HG02870 (cell line): ENCODE results near the gene NRL.
"Not testable (repeated sequence)": the region's sequence is repeated elsewhere in the genome, so short reads cannot be mapped to it uniquely, and the experiment has no call there.

ENCODE experiments used
- ATAC-seq: cut with Tn5 transposase; IDR thresholded peaks from one replicate; pipeline ENCODE4 v1.9.1; 2021; ENCODE audit warnings: mild to moderate bottlenecking, moderate library complexity; ENCODE audit not compliant: unreplicated experiment

NRL gene

DNA sequence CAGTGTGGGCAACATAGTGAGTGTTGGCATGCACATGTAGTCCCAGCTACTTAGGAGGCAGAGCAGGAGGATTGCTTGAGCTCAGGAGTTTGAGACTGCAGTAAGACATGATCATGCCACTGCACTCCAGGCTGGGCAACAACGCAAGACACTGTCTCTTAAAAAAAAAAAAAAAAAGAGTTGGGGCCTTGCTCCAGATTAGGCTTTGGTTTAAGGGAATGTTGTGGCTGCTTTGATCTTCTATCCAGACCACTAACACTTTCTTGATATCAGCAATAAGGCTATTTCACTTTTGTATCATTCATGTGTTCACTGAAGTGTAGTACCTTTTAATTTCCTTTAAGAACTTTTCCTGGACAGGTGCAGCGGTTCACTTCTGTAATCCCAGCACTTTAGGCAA is 12.9 kb upstream of the NRL start:
- ATAC-seq = no peak

- ATAC-seq = no peak
These were observed 12.2 kb upstream of the NRL start for GRCh38 chr14:24126939-24127338.

GRCh38 chr14:24123424-24124417 is 9.0 kb upstream of the NRL start:
- peak; percentile 63 for ATAC-seq

DNA sequence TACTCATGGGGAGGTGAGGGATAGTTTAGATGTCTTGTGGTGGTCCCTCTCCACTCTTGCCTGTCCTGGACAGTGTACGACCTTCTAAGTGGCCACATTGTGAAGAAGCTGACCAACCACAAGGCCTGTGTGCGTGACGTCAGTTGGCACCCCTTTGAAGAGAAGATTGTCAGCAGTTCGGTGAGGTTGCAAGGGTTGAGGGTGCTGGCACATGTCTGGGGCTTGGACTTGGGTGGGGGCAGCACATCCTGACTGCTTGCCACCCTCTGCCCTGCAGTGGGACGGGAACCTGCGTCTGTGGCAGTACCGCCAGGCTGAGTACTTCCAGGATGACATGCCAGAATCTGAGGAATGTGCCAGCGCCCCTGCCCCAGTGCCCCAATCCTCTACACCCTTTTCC is 8.1 kb upstream of the NRL start:
- no peak for ATAC-seq

GRCh38 chr14:24122416-24122815 is 7.7 kb upstream of the NRL start:
- ATAC-seq = no peak

- ATAC-seq = no peak
These were observed 6.5 kb upstream of the NRL start for GRCh38 chr14:24121210-24121609.

DNA sequence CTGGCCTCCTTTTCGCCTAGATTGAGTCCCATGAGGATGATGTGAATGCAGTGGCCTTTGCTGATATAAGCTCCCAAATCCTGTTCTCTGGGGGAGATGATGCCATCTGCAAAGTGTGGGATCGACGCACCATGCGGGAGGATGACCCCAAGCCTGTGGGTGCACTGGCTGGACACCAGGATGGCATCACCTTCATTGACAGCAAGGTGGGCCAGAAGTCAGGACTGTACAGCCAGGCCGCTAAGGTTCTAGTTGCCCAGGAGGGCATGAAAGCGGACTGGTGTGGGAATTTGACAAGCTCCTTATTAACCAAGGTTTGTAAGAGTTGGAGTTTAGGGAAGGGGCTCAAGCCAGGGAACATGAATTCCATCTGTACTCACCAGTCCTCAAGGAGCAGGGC is 4.9 kb upstream of the NRL start:
- no peak for ATAC-seq

DNA sequence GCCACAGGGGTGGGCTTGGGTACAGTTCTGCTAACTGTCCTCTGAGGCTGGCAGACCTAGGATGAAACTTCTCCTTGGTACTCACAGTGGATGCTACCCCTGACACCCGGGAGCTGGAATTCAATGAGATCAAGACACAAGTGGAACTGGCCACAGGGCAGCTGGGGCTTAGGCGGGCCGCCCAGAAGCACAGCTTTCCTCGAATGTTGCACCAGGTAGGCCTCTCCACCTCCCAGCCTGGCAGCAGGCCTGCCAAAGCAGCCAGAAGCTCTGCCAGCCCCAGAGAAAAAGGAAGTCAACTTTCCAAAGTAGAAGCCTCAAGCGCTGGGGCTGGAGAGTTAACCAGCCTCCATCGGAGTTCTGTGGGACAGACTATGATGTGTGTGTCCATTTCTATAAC is 2.4 kb upstream of the NRL start:
- no peak for ATAC-seq

DNA sequence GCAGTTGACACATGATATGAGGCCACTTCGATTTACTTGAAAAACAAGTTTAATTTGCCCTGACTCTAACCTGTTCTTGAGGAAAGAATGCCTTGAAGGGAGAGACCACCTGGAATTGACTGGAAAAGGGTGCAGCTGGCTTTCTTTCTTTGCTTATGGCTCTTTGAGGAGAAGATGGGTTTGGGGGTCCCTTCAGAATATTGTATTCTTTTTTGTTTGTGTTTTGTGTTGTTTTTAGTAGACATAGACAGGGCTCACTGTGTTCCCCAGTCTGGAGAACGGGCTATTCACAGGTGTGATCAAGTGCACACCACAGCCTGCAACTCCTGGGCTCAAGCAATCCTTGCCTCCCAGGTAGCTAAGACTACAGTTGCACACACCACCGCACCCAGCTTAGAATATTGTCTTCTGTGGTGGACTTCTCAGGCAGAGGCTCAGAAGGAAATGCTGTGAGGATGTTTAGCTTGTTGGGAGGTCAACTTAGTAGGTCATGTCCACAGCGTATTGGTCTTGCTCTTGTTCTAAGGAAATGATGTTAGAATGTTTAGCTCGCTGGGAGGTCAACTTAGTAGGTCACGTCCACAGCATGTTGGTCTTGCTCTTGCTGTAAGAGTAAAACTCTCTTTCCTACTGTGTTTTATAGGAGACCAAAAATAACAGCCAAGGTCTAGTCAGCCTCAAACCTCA is 1.5 kb upstream of the NRL start:
- no peak for ATAC-seq

DNA sequence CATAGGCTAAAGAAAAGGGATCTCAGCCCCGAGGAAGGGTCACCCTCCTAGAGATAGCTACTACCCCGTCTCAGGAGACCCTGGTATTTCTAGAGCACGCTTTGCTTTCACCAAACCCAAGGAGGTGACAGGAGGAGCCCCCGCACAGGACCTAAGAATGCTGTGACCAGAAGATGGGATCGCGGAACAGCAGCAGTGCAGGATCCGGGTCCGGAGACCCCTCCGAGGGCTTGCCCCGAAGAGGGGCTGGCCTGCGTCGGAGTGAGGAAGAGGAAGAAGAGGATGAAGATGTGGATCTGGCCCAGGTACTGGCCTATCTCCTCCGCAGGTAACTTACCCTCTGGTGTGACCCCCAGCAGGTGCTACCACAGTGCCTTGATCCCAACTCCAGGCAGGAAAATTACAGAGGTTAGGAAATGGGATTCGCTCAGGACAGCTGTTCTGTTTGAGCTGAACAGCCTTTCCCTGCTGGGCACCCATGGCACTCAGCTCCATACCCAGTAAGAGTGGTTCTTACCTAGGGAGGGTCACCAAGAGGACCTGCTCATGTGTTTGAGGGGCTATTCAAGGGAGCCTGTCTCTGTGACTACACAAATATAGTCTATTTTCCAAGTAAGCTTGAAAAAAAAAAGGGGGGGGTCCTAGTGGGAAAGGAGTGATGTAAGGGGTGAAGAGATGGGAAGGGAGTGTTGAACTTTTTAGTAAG is 826 bp upstream of the NRL start:
- no peak for ATAC-seq

- ATAC-seq = peak; percentile 24
These were observed 783 bp downstream of the NRL start for GRCh38 chr14:24113801-24114531.

GRCh38 chr14:24113379-24113800 is 1.4 kb downstream of the NRL start:
- no peak for ATAC-seq

- ATAC-seq = no peak
These were observed 4.2 kb downstream of the NRL start for GRCh38 chr14:24110523-24110922.

DNA sequence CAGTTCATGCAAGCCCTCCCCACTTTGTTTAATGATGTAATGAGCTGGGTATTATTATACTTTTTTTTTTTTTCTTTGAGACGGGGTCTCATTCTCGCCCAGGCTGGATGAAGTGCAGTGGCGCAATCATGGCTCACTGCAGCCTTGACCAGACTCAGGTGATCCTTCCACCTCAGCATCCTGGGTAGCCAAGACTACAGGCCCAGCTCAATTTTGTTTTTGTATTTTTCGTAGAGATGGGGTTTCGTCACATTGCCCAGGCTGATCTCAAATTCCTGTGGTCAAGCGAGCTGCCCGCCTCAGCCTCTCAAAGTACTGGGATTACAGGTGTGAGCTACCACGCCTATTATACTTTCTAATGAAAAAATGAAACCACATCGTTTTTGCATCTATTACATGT is 4.7 kb downstream of the NRL start:
- no peak for ATAC-seq

- ATAC-seq = no peak
These were observed 6.3 kb downstream of the NRL start for GRCh38 chr14:24108336-24108874.

- no peak for ATAC-seq
These were observed 8.0 kb downstream of the NRL start for GRCh38 chr14:24106672-24107271.

GRCh38 chr14:24105609-24106239 is 9.0 kb downstream of the NRL start:
- ATAC-seq = not testable (repeated sequence)

GRCh38 chr14:24103451-24103850 is 11.3 kb downstream of the NRL start:
- no peak for ATAC-seq

DNA sequence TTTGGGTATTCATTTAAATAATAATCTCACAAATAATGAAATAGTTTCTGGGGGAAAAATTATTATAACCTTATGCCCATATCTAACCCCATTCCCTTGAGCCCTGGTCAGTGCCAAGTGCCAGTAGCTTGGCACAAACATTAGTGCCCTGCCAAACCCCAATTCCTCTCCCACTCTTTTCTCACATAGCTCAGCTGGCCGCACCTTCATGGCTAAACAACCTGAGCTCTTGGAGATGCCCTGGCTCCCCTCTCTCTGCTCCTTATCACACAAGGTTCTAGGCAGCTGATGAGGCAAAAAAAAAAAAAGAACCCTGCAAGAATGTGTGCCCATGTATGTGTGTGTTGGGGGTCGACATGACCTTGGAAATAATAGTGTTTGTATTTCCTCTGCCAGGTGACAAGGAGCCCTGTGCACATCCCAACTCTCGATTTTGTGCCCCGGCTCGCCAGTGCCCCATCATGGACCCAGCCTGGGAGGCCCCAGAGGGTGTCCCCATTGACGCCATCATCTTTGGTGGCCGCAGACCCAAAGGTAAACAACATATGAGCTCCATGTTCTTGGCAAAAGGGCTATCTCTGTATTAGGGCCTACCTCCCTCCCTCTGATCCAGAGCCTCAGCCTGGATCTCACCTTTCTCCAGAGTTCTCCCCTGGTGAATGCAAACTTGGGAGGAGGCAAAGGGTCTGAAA is 12.2 kb downstream of the NRL start:
- no peak for ATAC-seq
